Progenitor cell of endocrine pancreas (in vitro differentiated cells): Measurements from ENCODE around the gene ARHGEF10L. TPM values are rescaled to one million over a fixed set of nuclear protein-coding genes. Genes with fewer than 3 reads are reported as not detected.

Experiments used
- DNase-seq: peaks from one replicate; pipeline ENCODE4 v3.0.0; 2021; ENCODE audit warnings: low spot score; ENCODE audit not compliant: unreplicated experiment
- H3K27ac Mint-ChIP-seq: 2 replicates; pipeline ENCODE4 v1.8.0; 2021; ENCODE audit warnings: mild to moderate bottlenecking, moderate library complexity, mixed read lengths
- H3K27me3 Mint-ChIP-seq: 2 replicates; pipeline ENCODE4 v1.8.0; 2021; ENCODE audit warnings: mixed read lengths
- H3K36me3 Mint-ChIP-seq: 2 replicates; pipeline ENCODE4 v1.8.0; 2022; ENCODE audit warnings: mixed read lengths; ENCODE audit not compliant: insufficient read depth
- H3K4me1 Mint-ChIP-seq: 2 replicates; pipeline ENCODE4 v1.8.0; 2021; ENCODE audit warnings: low read depth, mixed read lengths
- H3K4me3 Mint-ChIP-seq: 2 replicates; pipeline ENCODE4 v1.8.0; 2021; ENCODE audit warnings: low read depth, mild to moderate bottlenecking, moderate library complexity, mixed read lengths
- H3K9me3 Mint-ChIP-seq: 2 replicates; pipeline ENCODE4 v1.8.0; 2021; ENCODE audit warnings: low read depth, mixed read lengths
- total RNA-seq: library from RNA; stranded (reverse); gene quantifications from 2 replicates; pipeline ENCODE4 v1.2.1, GENCODE V29; 2021
- TF ChIP-seq, protein P1 (sequence below): fragments of 200-600 bp; sonication (generic); IDR thresholded peaks from one replicate; pipeline ENCODE4 v1.5.0; 2021; ENCODE audit warnings: antibody characterized with exemption, mild to moderate bottlenecking; ENCODE audit not compliant: unreplicated experiment

ARHGEF10L gene
- total RNA-seq, 1 donor from 2014 or later, result 31.3 TPM

DNA sequence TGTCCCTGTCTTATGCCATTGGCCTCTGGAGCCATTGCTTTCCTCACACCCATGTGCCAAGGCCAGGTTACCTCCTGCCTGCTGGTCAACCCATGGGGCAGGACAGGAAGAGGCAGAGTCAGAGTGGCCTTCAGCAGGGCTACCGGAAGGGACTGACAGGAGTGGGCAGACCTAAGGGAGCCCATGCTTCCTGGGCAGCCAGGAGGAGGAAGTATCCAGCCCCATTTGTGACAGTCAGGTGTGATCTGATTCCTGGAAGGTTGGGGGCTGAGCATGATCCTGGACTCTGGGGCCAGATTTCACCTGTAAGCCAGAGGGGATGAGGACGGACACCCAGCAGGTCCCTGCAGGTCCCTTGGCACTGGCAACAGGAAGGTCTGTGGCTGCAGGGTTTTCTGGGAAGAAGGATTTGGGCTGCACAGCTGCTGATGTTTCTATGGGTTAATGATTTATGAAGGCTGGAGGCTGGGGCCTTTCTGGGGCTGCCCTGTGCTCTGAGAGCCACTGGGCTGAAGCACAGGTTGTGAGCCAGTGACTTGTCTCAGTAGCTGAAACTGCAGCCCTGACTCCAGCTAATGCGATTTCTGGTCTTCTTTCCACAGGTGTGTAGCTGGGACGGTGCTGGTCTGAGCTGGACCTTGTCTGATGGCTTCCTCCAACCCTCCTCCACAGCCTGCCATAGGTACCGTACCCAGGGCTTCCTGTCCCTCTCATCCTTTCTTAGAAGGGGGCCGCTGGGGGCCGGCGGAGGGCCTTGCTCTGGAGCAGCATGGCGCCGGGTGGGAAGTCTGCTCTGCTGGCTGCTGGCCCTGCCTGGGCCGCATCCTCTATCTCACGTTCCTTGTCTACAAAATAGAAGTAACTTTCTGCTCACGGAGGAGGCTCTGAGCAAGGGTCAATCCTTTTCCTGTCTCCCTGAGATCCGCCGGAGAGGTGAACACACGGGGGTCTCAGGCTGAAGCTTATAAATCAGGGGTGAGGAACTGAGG is 40.7 kb downstream of the ARHGEF10L start:
- H3K9me3 Mint-ChIP-seq, result no peaks in the 10 kb centered on the region
- H3K27ac Mint-ChIP-seq, result peak overlapping the region; percentile 93
- peaks cover 6% of the 10 kb centered on the region for H3K27me3 Mint-ChIP-seq

DNA sequence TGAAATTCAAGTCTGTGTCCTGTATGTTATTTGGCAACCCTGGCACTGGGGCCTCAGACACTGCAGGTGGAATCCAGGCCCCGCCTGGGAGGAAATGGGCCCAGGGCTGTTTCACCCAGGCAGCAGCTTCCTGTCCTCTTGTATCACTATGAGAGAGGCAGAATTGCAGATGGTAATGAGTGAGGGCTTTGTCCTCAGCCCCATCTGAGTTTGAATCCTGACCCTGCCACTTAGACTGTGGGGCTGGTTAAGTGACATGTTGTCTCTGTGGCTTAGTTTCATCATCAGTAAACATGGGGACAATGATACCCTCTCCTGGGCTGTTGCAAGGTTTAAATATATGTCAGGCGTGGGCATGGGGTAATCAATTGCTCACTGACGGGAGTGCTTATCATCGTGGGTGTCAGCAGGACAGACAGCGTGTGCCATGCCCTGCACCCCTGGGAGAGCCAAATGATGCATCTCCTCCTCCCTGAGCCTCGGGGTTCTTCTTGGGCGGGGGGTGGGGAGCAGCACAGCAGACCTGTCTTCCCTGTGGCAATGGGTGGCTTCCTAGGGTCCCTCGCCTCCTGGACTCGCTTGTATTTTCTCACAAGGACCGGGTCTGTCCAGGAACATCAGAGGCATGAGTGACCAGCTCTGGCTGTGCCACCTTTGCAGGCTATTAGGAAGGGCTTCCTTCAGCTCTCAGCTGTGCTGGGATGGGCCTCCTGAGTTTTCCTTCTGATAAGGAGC is 42.1 kb downstream of the ARHGEF10L start:
- no peak for DNase-seq
- H3K27ac Mint-ChIP-seq, result peak overlapping the region; percentile 41
- TF ChIP-seq, protein P1, sequence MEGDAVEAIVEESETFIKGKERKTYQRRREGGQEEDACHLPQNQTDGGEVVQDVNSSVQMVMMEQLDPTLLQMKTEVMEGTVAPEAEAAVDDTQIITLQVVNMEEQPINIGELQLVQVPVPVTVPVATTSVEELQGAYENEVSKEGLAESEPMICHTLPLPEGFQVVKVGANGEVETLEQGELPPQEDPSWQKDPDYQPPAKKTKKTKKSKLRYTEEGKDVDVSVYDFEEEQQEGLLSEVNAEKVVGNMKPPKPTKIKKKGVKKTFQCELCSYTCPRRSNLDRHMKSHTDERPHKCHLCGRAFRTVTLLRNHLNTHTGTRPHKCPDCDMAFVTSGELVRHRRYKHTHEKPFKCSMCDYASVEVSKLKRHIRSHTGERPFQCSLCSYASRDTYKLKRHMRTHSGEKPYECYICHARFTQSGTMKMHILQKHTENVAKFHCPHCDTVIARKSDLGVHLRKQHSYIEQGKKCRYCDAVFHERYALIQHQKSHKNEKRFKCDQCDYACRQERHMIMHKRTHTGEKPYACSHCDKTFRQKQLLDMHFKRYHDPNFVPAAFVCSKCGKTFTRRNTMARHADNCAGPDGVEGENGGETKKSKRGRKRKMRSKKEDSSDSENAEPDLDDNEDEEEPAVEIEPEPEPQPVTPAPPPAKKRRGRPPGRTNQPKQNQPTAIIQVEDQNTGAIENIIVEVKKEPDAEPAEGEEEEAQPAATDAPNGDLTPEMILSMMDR, result no peak
- H3K27me3 Mint-ChIP-seq, result peaks cover 7% of the 10 kb centered on the region
- peaks cover 34% of the 10 kb centered on the region for H3K4me1 Mint-ChIP-seq
- H3K36me3 Mint-ChIP-seq, result peaks cover 4% of the 10 kb centered on the region
- no peaks in the 10 kb centered on the region for H3K9me3 Mint-ChIP-seq
- H3K4me3 Mint-ChIP-seq, result no peak overlapping the region

More for the DNA sequence above, 40.7 kb downstream of the ARHGEF10L start:
- DNase-seq, result peak; percentile 30
- Mint-ChIP-seq H3K4me1 (peaks cover 43% of the 10 kb centered on the region), H3K36me3 (peaks cover 4% of the 10 kb centered on the region), H3K4me3 (peak overlapping the region; percentile 41)
- TF ChIP-seq, protein P1, result no peak

DNA sequence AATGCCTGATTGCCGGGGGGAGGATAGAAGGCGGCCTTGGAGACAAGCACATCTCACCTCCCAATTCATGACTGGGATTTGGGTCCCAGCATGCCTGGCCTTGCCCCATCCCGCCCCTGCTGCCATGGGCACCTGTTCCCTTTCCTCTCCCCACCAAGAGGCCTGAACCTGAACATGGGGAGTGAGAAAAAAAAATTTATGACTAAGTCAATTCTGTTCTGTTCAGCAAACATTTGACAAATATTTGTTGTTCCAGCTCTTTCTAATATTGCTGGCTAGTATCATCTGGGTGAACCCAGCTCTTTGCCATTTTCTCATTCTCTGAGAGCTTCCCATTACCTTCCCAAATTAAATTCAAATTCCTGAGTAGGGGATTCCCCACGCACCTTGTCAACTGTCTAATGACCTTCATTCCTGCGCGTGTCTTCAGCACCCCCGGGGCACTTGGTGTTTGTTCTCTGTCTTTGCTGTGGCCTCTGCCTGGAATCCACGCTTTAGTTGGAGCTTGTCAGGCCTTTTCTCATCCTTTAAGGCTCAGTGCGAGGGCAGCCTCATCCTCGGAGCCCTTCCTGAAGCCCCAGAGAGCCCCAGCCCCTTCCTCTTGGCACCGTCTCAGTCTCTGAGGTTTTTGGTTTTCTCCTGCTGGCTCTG is 42.8 kb downstream of the ARHGEF10L start:
- peaks cover 4% of the 10 kb centered on the region for H3K36me3 Mint-ChIP-seq
- H3K4me1 Mint-ChIP-seq, result peaks cover 37% of the 10 kb centered on the region
- DNase-seq, result no peak
- H3K27me3 Mint-ChIP-seq, result peaks cover 7% of the 10 kb centered on the region
- H3K27ac Mint-ChIP-seq, result no peak overlapping the region
- no peaks in the 10 kb centered on the region for H3K9me3 Mint-ChIP-seq
- peak overlapping the region; percentile 29 for H3K4me3 Mint-ChIP-seq
- TF ChIP-seq, protein P1, result no peak

DNA sequence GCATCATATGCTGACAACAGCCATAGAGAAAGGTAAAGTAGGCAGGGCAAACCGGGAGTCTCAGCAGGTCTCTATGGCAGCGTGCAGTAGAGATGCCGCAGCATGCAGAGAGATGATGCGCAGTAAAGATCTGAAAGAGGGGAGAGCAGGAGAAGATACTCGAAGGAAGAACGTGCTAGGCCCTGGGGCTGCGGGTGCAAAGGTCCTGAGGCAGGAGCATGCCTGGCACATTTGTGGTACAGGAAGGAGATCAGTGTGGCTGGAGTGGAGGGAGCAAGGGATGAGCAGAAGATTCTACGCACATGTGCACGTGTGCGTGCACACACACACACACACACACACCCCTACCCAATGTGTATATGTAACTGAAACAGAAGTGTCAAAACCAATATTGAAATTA is 45.0 kb downstream of the ARHGEF10L start:
- Mint-ChIP-seq H3K27me3 (peaks cover 7% of the 10 kb centered on the region), H3K4me1 (peaks cover 44% of the 10 kb centered on the region), H3K9me3 (no peaks in the 10 kb centered on the region), H3K4me3 (no peak overlapping the region), H3K36me3 (peaks cover 4% of the 10 kb centered on the region), H3K27ac (no peak overlapping the region)
- TF ChIP-seq, protein P1, result no peak
- DNase-seq, result no peak
